Ovary (tissue), 9 donors: ENCODE results near the gene IKZF3. TPM values are rescaled to one million over a fixed set of nuclear protein-coding genes. Genes with fewer than 3 reads are reported as not detected.
"Not testable (repeated sequence)": the region's sequence is repeated elsewhere in the genome, so short reads cannot be mapped to it uniquely, and the experiment has no call there.

ENCODE experiments used
- DNase-seq, 5 donors: peaks; one replicate each; pipeline ENCODE4 v3.0.0-alpha.2; 2019 to 2020
- H3K27ac ChIP-seq, 2 donors: fragments of 200-600 bp; one replicate each; pipeline versions ENCODE4 v1.5.1 to v1.8.0; 2019 to 2022
- H3K27me3 ChIP-seq: fragments of 200-600 bp; one replicate; pipeline ENCODE4 v1.8.0; 2022
- H3K36me3 ChIP-seq: fragments of 200-600 bp; sonication (generic); one replicate; pipeline ENCODE4 v1.5.1; 2019
- H3K4me1 ChIP-seq: one replicate; pipeline ENCODE4 v1.8.1; 2013; ENCODE audit warnings: mild to moderate bottlenecking, moderate library complexity; ENCODE audit not compliant: insufficient read depth
- H3K4me3 ChIP-seq: fragments of 200-600 bp; sonication (generic); one replicate; pipeline ENCODE4 v1.5.1; 2017
- H3K9me3 ChIP-seq, 2 donors: fragments of 200-600 bp in 1 of 2; sonication (generic) in 1 of 2; one replicate each; pipeline versions ENCODE4 v1.5.1 to v1.8.1; 2013 to 2019; ENCODE audit warnings: mild to moderate bottlenecking in 1 of 2, moderate library complexity in 1 of 2
- CTCF ChIP-seq, 3 donors: fragments of 450-650 bp in 2 of 3; fragments of 200-600 bp in 1 of 3; IDR thresholded peaks; one replicate each; pipeline versions ENCODE4 v1.5.1 to v1.8.0; 2016 to 2022; ENCODE audit warnings: antibody characterized with exemption in 3 of 3, mild to moderate bottlenecking in 1 of 3
- EP300 ChIP-seq: sonication (generic); formaldehyde crosslinking; IDR thresholded peaks from one replicate; pipeline ENCODE4 v1.6.1; 2017; ENCODE audit warnings: antibody characterized with exemption
- POLR2A ChIP-seq: fragments of 450-650 bp; IDR thresholded peaks from one replicate; pipeline ENCODE4 v1.6.1; 2017; ENCODE audit warnings: antibody characterized with exemption, mild to moderate bottlenecking, moderate library complexity
- WGBS, 3 donors: extraction: QIAGEN DNeasy Blood & Tissue Kit in 1 of 3; methylation state at CpG; one replicate each; pipeline versions ENCODE4 v1.1.5 to v1.1.7; 2013 to 2017; 5-methylcytosine and 5-hydroxymethylcytosine counted together
- intact Hi-C, 4 donors: fragments of 100-400 bp; cut with DNase I; formaldehyde crosslinking; loops; one replicate each; pipeline versions ENCODE4 v1.11.0 to v1.15.1; 2022 to 2023
- polyA plus RNA-seq, 2 donors: library from polyadenylated mRNA; stranded (reverse); fragments of 200-250 nt in 1 of 2; fragments of 350-450 nt in 1 of 2; fragmentation: Illumina TruSeq in 1 of 2; extraction: RNeasy Lipid Tissue Mini Kit (QIAGEN cat#74804) in 1 of 2; gene quantifications; one replicate each; pipeline ENCODE4 v1.2.3, GENCODE V29; 2013 to 2014
- total RNA-seq, 7 donors: library from RNA; depleted of rRNA in 2 of 7; stranded (reverse); fragments of >200 nt in 2 of 7; fragmentation: NEBNext Ultra II Directional in 3 of 7; extraction: Animal tissue kit (Norgen Biotek cat#: 25700) in 3 of 7; gene quantifications; one replicate each; pipeline versions ENCODE4 v1.1.0 to v1.2.4, GENCODE V29; 2016 to 2023
- donor health status: DM: no; HTN: no; CAD: no; lungs with moderate emphysema.
- donor health status: DM: no; HTN: no; CAD: no.
- donor health status: Bipolar disorder and iron deficiency.
- donor health status: DM: yes; HTN: yes; CAD: no.
- donor health status: DM: no; HTN: no; CAD: no.
- donor health status: DM: yes; HTN: yes; CAD: no.

IKZF3 gene
- total and polyA plus RNA-seq, 9 donors = 0.16 to 2.6 (median 0.62) TPM

- WGBS, 3 donors = 61 to 66% (median 63%) methylated on average over 9 to 10 of the region's 10 CpGs
- no peak overlapping the region for H3K4me3 ChIP-seq
- no peaks in the 10 kb centered on the region for H3K27me3 ChIP-seq
- H3K27ac ChIP-seq = no peak overlapping the region
- no peaks in the 10 kb centered on the region for H3K4me1 ChIP-seq
- DNase-seq = no peak
- intact Hi-C loops = no loop called here
- H3K9me3 ChIP-seq = no peaks in the 10 kb centered on the region
- H3K36me3 ChIP-seq = no peaks in the 10 kb centered on the region
- TF ChIP-seq EP300 (no peak), CTCF (IDR thresholded peaks at IDR 0.05) (no peak), POLR2A (no peak)
These were observed 136.6 kb downstream of the IKZF3 start for GRCh38 chr17:39727556-39727955.

- no peaks in the 10 kb centered on the region for H3K27me3 ChIP-seq
- intact Hi-C loops = no loop called here
- no peak overlapping the region for H3K27ac ChIP-seq
- WGBS, 3 donors = 83 to 86% (median 86%) methylated on average over 9 of the region's 9 CpGs
- H3K9me3 ChIP-seq = no peaks in the 10 kb centered on the region
- H3K4me1 ChIP-seq = no peaks in the 10 kb centered on the region
- no peaks in the 10 kb centered on the region for H3K36me3 ChIP-seq
- no peak for TF ChIP-seq POLR2A
- no peak for TF ChIP-seq EP300
- TF ChIP-seq CTCF (IDR thresholded peaks at IDR 0.05) = no peak
- no peak for DNase-seq
- H3K4me3 ChIP-seq = no peak overlapping the region
These were observed 137.5 kb downstream of the IKZF3 start for GRCh38 chr17:39726617-39727016.

- H3K9me3 ChIP-seq, H3K27me3 ChIP-seq, intact Hi-C loops, DNase-seq, H3K4me1 ChIP-seq, H3K4me3 ChIP-seq, H3K27ac ChIP-seq, H3K36me3 ChIP-seq: not testable (repeated sequence)
- WGBS, 3 donors = 96 to 100% (median 97%) methylated on average over 1 of the region's 1 CpG
These were observed 138.2 kb downstream of the IKZF3 start for GRCh38 chr17:39725923-39726322.

GRCh38 chr17:39724731-39725130 lies 139.4 kb downstream of the IKZF3 start:
- no peak for TF ChIP-seq POLR2A
- TF ChIP-seq EP300 = no peak
- TF ChIP-seq CTCF (IDR thresholded peaks at IDR 0.05) = no peak
- no peak for DNase-seq
- 94 to 95% (median 94%) methylated on average over 13 of the region's 13 CpGs for WGBS, 3 donors
- H3K27me3 ChIP-seq = no peaks in the 10 kb centered on the region
- H3K36me3 ChIP-seq = no peaks in the 10 kb centered on the region
- H3K27ac ChIP-seq = no peak overlapping the region
- H3K9me3 ChIP-seq = no peaks in the 10 kb centered on the region
- no peak overlapping the region for H3K4me3 ChIP-seq
- intact Hi-C loops = no loop called here
- no peaks in the 10 kb centered on the region for H3K4me1 ChIP-seq

- Histone ChIP-seq H3K27me3 (no peaks in the 10 kb centered on the region), H3K36me3 (no peaks in the 10 kb centered on the region), H3K27ac (no peak overlapping the region), H3K9me3 (no peaks in the 10 kb centered on the region), H3K4me1 (no peaks in the 10 kb centered on the region), H3K4me3 (no peak overlapping the region)
- TF ChIP-seq CTCF (IDR thresholded peaks at IDR 0.05) = no peak
- no peak for TF ChIP-seq EP300
- TF ChIP-seq POLR2A = no peak
- WGBS, 3 donors = 77 to 85% (median 80%) methylated on average over 34 of the region's 34 CpGs
- no peak for DNase-seq
- intact Hi-C loops = no loop called here
These were observed 140.9 kb downstream of the IKZF3 start for GRCh38 chr17:39722965-39723848.
